Tibial nerve (tissue), 4 donors: ENCODE data around the gene ATAT1.

Experiments used
- EP300 ChIP-seq, 2 donors: sonication (generic); formaldehyde crosslinking; IDR thresholded peaks; one replicate each; pipeline ENCODE4 v1.6.1; 2017; ENCODE audit warnings: antibody characterized with exemption in 2 of 2, mild to moderate bottlenecking in 1 of 2
- POLR2A ChIP-seq, 2 donors: fragments of 450-650 bp; IDR thresholded peaks; one replicate each; pipeline ENCODE4 v1.6.1; 2017; ENCODE audit warnings: antibody characterized with exemption in 2 of 2, mild to moderate bottlenecking in 2 of 2, moderate library complexity in 2 of 2
- TF ChIP-seq, protein P1 (sequence below), 5 experiments: fragments of 200-600 bp in 3 of 5; fragments of 450-650 bp in 2 of 5; sonication (generic) in 3 of 5; IDR thresholded peaks; one replicate each; pipeline ENCODE4 v1.5.1; 2016 to 2019; ENCODE audit warnings: antibody characterized with exemption in 5 of 5, mild to moderate bottlenecking in 3 of 5, moderate library complexity in 2 of 5

DNA sequence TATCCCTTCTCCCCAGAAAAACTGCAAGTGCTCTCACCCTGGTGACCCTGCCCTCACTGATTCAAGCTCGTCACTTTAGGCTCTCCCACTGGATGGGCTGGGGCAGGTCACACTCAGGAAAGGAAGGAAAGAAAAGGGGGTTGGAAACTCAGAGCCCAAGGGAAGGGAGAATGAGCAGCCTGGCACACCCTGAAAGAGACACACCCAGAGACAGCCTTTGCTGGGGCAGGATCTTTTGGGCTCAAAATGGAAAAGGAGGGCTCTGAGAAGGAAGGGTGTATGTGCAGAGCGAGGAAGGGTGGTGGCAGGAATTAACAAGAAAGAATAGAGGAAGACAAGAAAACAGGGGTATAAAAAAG, 57.3 kb downstream of the ATAT1 start:
- TF ChIP-seq, protein P1, sequence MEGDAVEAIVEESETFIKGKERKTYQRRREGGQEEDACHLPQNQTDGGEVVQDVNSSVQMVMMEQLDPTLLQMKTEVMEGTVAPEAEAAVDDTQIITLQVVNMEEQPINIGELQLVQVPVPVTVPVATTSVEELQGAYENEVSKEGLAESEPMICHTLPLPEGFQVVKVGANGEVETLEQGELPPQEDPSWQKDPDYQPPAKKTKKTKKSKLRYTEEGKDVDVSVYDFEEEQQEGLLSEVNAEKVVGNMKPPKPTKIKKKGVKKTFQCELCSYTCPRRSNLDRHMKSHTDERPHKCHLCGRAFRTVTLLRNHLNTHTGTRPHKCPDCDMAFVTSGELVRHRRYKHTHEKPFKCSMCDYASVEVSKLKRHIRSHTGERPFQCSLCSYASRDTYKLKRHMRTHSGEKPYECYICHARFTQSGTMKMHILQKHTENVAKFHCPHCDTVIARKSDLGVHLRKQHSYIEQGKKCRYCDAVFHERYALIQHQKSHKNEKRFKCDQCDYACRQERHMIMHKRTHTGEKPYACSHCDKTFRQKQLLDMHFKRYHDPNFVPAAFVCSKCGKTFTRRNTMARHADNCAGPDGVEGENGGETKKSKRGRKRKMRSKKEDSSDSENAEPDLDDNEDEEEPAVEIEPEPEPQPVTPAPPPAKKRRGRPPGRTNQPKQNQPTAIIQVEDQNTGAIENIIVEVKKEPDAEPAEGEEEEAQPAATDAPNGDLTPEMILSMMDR (IDR thresholded peaks at IDR 0.05), result no peak
- TF ChIP-seq EP300 (IDR thresholded peaks at IDR 0.05) (no peak), POLR2A (IDR thresholded peaks at IDR 0.05) (no peak)
